Prostate gland (tissue), 2 donors: ENCODE results near the gene MEFV.

Experiments
- CTCF ChIP-seq, 4 experiments: fragments of 200-600 bp in 2 of 4; fragments of 450-650 bp in 2 of 4; sonication (generic) in 2 of 4; IDR thresholded peaks; 1 replicate in 3 of 4; 2 replicates in 1 of 4; pipeline ENCODE4 v1.5.1; 2016 to 2019; ENCODE audit warnings: antibody characterized with exemption in 4 of 4, mild to moderate bottlenecking in 2 of 4, moderate library complexity in 2 of 4
- POLR2A ChIP-seq: fragments of 450-650 bp; IDR thresholded peaks from one replicate; pipeline ENCODE4 v1.6.1; 2016; ENCODE audit warnings: antibody characterized with exemption, mild to moderate bottlenecking
- POLR2AphosphoS5 ChIP-seq: sonication (generic); formaldehyde crosslinking; IDR thresholded peaks from one replicate; pipeline ENCODE4 v1.6.1; 2017; ENCODE audit warnings: antibody characterized with exemption

DNA sequence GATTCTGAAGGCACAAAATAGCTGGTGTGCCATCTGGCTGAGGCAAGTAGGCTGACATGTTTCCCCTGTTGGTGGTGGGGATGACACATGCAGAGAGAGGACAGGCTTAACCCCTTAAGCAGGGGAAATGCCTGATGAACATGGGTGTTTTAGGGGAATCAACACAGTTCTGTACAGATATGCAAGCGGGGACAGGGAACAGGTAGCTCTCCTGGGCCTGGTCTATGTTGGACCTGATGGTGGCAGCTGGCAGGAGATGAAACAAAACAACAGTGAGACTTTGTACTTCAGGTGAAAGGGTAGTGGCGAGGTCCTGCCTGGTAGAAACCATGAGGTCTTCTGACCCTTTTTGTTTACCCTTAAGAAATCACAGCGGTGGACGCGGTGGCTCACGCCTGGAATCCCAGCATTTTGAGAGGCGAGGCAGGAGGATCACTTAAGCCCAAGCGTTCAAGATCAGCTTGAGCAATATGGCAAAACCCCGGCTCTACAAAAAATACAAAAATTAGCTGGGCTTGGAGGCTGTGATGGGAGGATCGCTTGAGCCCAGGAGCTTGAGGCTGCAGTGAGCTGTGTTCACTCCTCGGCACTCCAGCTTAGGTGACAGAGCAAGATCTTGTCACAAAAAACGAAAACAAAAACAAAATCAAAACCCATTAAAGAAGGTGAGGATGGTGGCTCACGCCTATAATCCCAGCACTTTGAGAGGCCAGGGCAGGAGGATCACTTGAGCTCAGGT is 57.9 kb downstream of the MEFV start:
- TF ChIP-seq CTCF (IDR thresholded peaks at IDR 0.05), result no peak
- no peak for TF ChIP-seq POLR2A
- TF ChIP-seq POLR2AphosphoS5, result no peak
